Left lung (tissue), 10 donors: Measurements from ENCODE around the gene ARAF. TPM values are rescaled to one million over a fixed set of nuclear protein-coding genes. Genes with fewer than 3 reads are reported as not detected.

Experiments
- ATAC-seq: fragments of 200-7000 bp; cut with Tn5 transposase; one replicate; pipeline ENCODE4 v1.9.1; 2020; ENCODE audit warnings: moderate library complexity
- DNase-seq, 4 donors: peaks; one replicate each; pipeline ENCODE4 v3.0.0-alpha.2; 2013 to 2020
- H3K27ac ChIP-seq, 2 donors: fragments of 200-600 bp; sonication (generic) in 1 of 2; one replicate each; pipeline versions ENCODE4 v1.5.0 to v1.8.0; 2020 to 2021
- H3K27me3 ChIP-seq, 2 donors: fragments of 200-600 bp; sonication (generic) in 1 of 2; one replicate each; pipeline versions ENCODE4 v1.5.0 to v1.8.0; 2020 to 2021
- H3K36me3 ChIP-seq, 2 donors: fragments of 200-600 bp; sonication (generic) in 1 of 2; one replicate each; pipeline versions ENCODE4 v1.5.0 to v1.8.0; 2020 to 2021
- H3K4me1 ChIP-seq, 2 donors: fragments of 200-600 bp; one replicate each; pipeline ENCODE4 v1.8.0; 2021
- H3K4me3 ChIP-seq, 2 donors: fragments of 200-600 bp; sonication (generic) in 1 of 2; one replicate each; pipeline versions ENCODE4 v1.5.0 to v1.8.0; 2020 to 2021; ENCODE audit warnings: mild to moderate bottlenecking in 1 of 2
- H3K9me3 ChIP-seq, 2 donors: fragments of 200-600 bp; sonication (generic) in 1 of 2; one replicate each; pipeline versions ENCODE4 v1.5.0 to v1.8.0; 2020 to 2021
- CTCF ChIP-seq, 2 donors: fragments of 200-600 bp; sonication (generic) in 1 of 2; IDR thresholded peaks; one replicate each; pipeline versions ENCODE4 v1.5.0 to v1.8.0; 2021; ENCODE audit warnings: antibody characterized with exemption in 2 of 2
- intact Hi-C, 2 donors: fragments of 100-400 bp; cut with DNase I; formaldehyde crosslinking; loops; one replicate each; pipeline versions ENCODE4 v1.11.2 to v1.14.2; 2022
- polyA plus RNA-seq, 6 donors: library from polyadenylated mRNA; unstranded; fragments of 120-200 nt; gene quantifications; one replicate each; pipeline ENCODE4 v1.2.1, GENCODE V29; 2013; ENCODE audit not compliant: insufficient read length in 6 of 6
- total RNA-seq, 2 donors: library from RNA; stranded (reverse); fragmentation: NEBNext Ultra II Directional; extraction: Animal tissue kit (Norgen Biotek cat#: 25700); gene quantifications; one replicate each; pipeline ENCODE4 v1.2.1, GENCODE V29; 2021
- donor health status: DM: no; HTN: yes; CAD: no.
- donor health status: DM: no; HTN: no; CAD: no.

The ARAF gene
- total and polyA plus RNA-seq, 8 donors: 47.5 to 93.1 (median 54.4) TPM

- intact Hi-C loops: loop anchor here in 1 of 2 donors (10.0 kb wide), 1 partner anchor 335 kb away; the partner anchor contains the start of gene UBA1
These were observed 31.5 kb upstream of the ARAF start for GRCh38 chrX:47529548-47529947.

GRCh38 chrX:47530049-47530448, 31.0 kb upstream of the ARAF start:
- no peaks in the 10 kb centered on the region for H3K9me3 ChIP-seq
- ATAC-seq (no peak), DNase-seq (no peak)
- no peaks in the 10 kb centered on the region for H3K4me1 ChIP-seq
- intact Hi-C loops: no loop called here
- H3K27ac ChIP-seq: no peak overlapping the region
- no peaks in the 10 kb centered on the region for H3K27me3 ChIP-seq
- H3K4me3 ChIP-seq: no peak overlapping the region
- H3K36me3 ChIP-seq: no peaks in the 10 kb centered on the region
- TF ChIP-seq CTCF (IDR thresholded peaks at IDR 0.05): no peak

More at GRCh38 chrX:47529548-47529947, 31.5 kb upstream of the ARAF start:
- no peak for TF ChIP-seq CTCF (IDR thresholded peaks at IDR 0.05)
- no peak for ATAC-seq
- Histone ChIP-seq H3K27me3 (no peaks in the 10 kb centered on the region), H3K4me1 (no peaks in the 10 kb centered on the region), H3K9me3 (no peaks in the 10 kb centered on the region), H3K27ac (no peak overlapping the region), H3K36me3 (no peaks in the 10 kb centered on the region), H3K4me3 (no peak overlapping the region)
- no peak for DNase-seq

GRCh38 chrX:47539860-47540259, 21.1 kb upstream of the ARAF start:
- Histone ChIP-seq H3K4me3 (no peak overlapping the region), H3K36me3 (no peaks in the 10 kb centered on the region), H3K27me3 (no peaks in the 10 kb centered on the region), H3K27ac (peak overlapping the region in 1 of 2 donors; percentile 44), H3K4me1 (no peaks in the 10 kb centered on the region), H3K9me3 (no peaks in the 10 kb centered on the region)
- ATAC-seq: no peak
- DNase-seq: peak in 1 of 4 donors; percentile 20
- intact Hi-C loops: no loop called here
- no peak for TF ChIP-seq CTCF (IDR thresholded peaks at IDR 0.05)

- Histone ChIP-seq H3K27me3 (no peaks in the 10 kb centered on the region), H3K27ac (peak overlapping the region; percentile 37 to 68), H3K9me3 (no peaks in the 10 kb centered on the region), H3K36me3 (no peaks in the 10 kb centered on the region), H3K4me3 (no peak overlapping the region), H3K4me1 (no peaks in the 10 kb centered on the region)
- TF ChIP-seq CTCF (IDR thresholded peaks at IDR 0.05): peak in 1 of 2 donors; percentile 35
- ATAC-seq: peak; percentile 99
- DNase-seq: peak in 3 of 4 donors; percentile 78 to 92 (median 83)
- intact Hi-C loops: no loop called here
These were observed 20.1 kb upstream of the ARAF start for GRCh38 chrX:47540754-47541538.

- Histone ChIP-seq H3K36me3 (no peaks in the 10 kb centered on the region), H3K27me3 (no peaks in the 10 kb centered on the region), H3K9me3 (no peaks in the 10 kb centered on the region), H3K27ac (no peak overlapping the region), H3K4me3 (no peak overlapping the region), H3K4me1 (no peaks in the 10 kb centered on the region)
- no peak for TF ChIP-seq CTCF (IDR thresholded peaks at IDR 0.05)
- no peak for ATAC-seq
- DNase-seq: no peak
- intact Hi-C loops: no loop called here
These were observed 17.5 kb upstream of the ARAF start for GRCh38 chrX:47543496-47543895.
